HEK293 (cell line): Measurements from ENCODE around the gene PTPRH.

Source experiments
- CTCF ChIA-PET: fragments of 350-600 bp; formaldehyde crosslinking; extraction: SDS; loops from one replicate; lab custom pipeline; 2021; ENCODE audit warnings: antibody characterized with exemption; lab: Yijun Ruan, JAX
- POLR2A ChIA-PET: fragments of 300-600 bp; formaldehyde crosslinking; extraction: SDS; loops from one replicate; lab custom pipeline; 2020; ENCODE audit warnings: antibody characterized with exemption, inconsistent platforms; lab: Yijun Ruan, JAX
- H3K27ac ChIP-seq: fragments of 200-500 bp; sonication (Bioruptor generic); 2 replicates; pipeline ENCODE4 v1.5.1; 2014; ENCODE audit warnings: low read depth, low read length, control low read depth, inconsistent platforms; ENCODE audit errors: extremely low read depth
- H3K36me3 ChIP-seq, 2 experiments: fragments of 200-500 bp in 1 of 2; sonication (Bioruptor generic) in 1 of 2; 1 replicate in 1 of 2; 2 replicates in 1 of 2; pipeline ENCODE4 v1.5.1; 2014 to 2017; ENCODE audit warnings: inconsistent platforms in 2 of 2, low read length in 2 of 2; ENCODE audit not compliant: control insufficient read depth in 2 of 2, insufficient read depth in 1 of 2
- H3K4me1 ChIP-seq: fragments of 200-500 bp; sonication (Bioruptor generic); 2 replicates; pipeline ENCODE4 v1.5.1; 2014; ENCODE audit warnings: mild to moderate bottlenecking, low read length, inconsistent platforms; ENCODE audit not compliant: control insufficient read depth, insufficient read depth
- H3K4me3 ChIP-seq: 2 replicates; pipeline ENCODE4 v1.5.1; 2011; ENCODE audit warnings: low read depth, mild to moderate bottlenecking, control low read depth, low read length, moderate library complexity
- H3K9me3 ChIP-seq: fragments of 200-500 bp; sonication (Bioruptor generic); 2 replicates; pipeline ENCODE4 v1.5.1; 2014; ENCODE audit warnings: low read depth, low read length, inconsistent platforms; ENCODE audit not compliant: control insufficient read depth, insufficient read depth
- GLI4 ChIP-seq: fragments of 450-650 bp; formaldehyde crosslinking; IDR thresholded peaks from 2 replicates; pipeline ENCODE4 v1.5.1; 2016; ENCODE audit warnings: missing biosample characterization, missing genetic modification characterization
- KLF17 ChIP-seq: fragments of 450-650 bp; formaldehyde crosslinking; IDR thresholded peaks from 2 replicates; pipeline ENCODE4 v1.5.1; 2016; ENCODE audit warnings: missing biosample characterization, missing genetic modification characterization
- PATZ1 ChIP-seq: fragments of 450-650 bp; formaldehyde crosslinking; IDR thresholded peaks from 2 replicates; pipeline ENCODE4 v1.5.1; 2016; ENCODE audit warnings: missing biosample characterization, missing genetic modification characterization
- PBX3 ChIP-seq: sonication (generic); formaldehyde crosslinking; IDR thresholded peaks from 2 replicates; pipeline ENCODE4 v1.8.1; 2022; ENCODE audit warnings: mild to moderate bottlenecking, moderate library complexity, missing genetic modification reagents
- PRDM4 ChIP-seq: fragments of 450-650 bp; formaldehyde crosslinking; IDR thresholded peaks from 2 replicates; pipeline ENCODE4 v1.5.1; 2017; ENCODE audit warnings: missing biosample characterization, missing genetic modification characterization
- SCRT2 ChIP-seq: fragments of 450-650 bp; formaldehyde crosslinking; IDR thresholded peaks from 2 replicates; pipeline ENCODE4 v1.5.1; 2016; ENCODE audit warnings: missing biosample characterization, missing genetic modification characterization
- YY2 ChIP-seq: fragments of 450-650 bp; formaldehyde crosslinking; IDR thresholded peaks from 2 replicates; pipeline ENCODE4 v1.5.1; 2016; ENCODE audit warnings: missing biosample characterization, missing genetic modification characterization
- ZBTB10 ChIP-seq: fragments of 450-650 bp; formaldehyde crosslinking; IDR thresholded peaks from 2 replicates; pipeline ENCODE4 v1.5.1; 2016; ENCODE audit warnings: missing biosample characterization, missing genetic modification characterization
- ZBTB17 ChIP-seq: fragments of 450-650 bp; formaldehyde crosslinking; IDR thresholded peaks from 2 replicates; pipeline ENCODE4 v1.5.1; 2016; ENCODE audit warnings: missing biosample characterization, missing genetic modification characterization
- ZBTB20 ChIP-seq: fragments of 450-650 bp; formaldehyde crosslinking; IDR thresholded peaks from 2 replicates; pipeline ENCODE4 v1.5.1; 2016; ENCODE audit warnings: missing biosample characterization, missing genetic modification characterization
- ZIC2 ChIP-seq: fragments of 450-650 bp; formaldehyde crosslinking; IDR thresholded peaks from 2 replicates; pipeline ENCODE4 v1.5.1; 2016; ENCODE audit warnings: missing biosample characterization, missing genetic modification characterization
- ZNF175 ChIP-seq: fragments of 450-650 bp; formaldehyde crosslinking; IDR thresholded peaks from 2 replicates; pipeline ENCODE4 v1.5.1; 2016; ENCODE audit warnings: missing biosample characterization, missing genetic modification characterization
- ZNF266 ChIP-seq: fragments of 450-650 bp; formaldehyde crosslinking; IDR thresholded peaks from 2 replicates; pipeline ENCODE4 v1.5.1; 2016; ENCODE audit warnings: missing biosample characterization, missing genetic modification characterization, low read depth
- ZNF341 ChIP-seq: fragments of 450-650 bp; formaldehyde crosslinking; IDR thresholded peaks from 2 replicates; pipeline ENCODE4; 2016; ENCODE audit warnings: low read depth, missing biosample characterization, missing genetic modification characterization
- ZNF548 ChIP-seq: fragments of 450-650 bp; formaldehyde crosslinking; IDR thresholded peaks from 2 replicates; pipeline ENCODE4 v1.5.1; 2016; ENCODE audit warnings: missing biosample characterization, missing genetic modification characterization
- ZNF555 ChIP-seq: fragments of 450-650 bp; formaldehyde crosslinking; conservative IDR thresholded peaks from 2 replicates; pipeline ENCODE4 v1.5.1; 2017; ENCODE audit warnings: missing biosample characterization, mild to moderate bottlenecking, missing genetic modification characterization, inconsistent platforms
- ZNF558 ChIP-seq: fragments of 450-650 bp; formaldehyde crosslinking; IDR thresholded peaks from 2 replicates; pipeline ENCODE4 v1.5.1; 2016; ENCODE audit warnings: missing biosample characterization, missing genetic modification characterization
- ZNF571 ChIP-seq: fragments of 450-650 bp; formaldehyde crosslinking; IDR thresholded peaks from 2 replicates; pipeline ENCODE4 v1.5.0; 2017; ENCODE audit warnings: missing biosample characterization, missing genetic modification characterization
- ZNF664 ChIP-seq: fragments of 450-650 bp; formaldehyde crosslinking; IDR thresholded peaks from 2 replicates; pipeline ENCODE4 v1.5.1; 2016; ENCODE audit warnings: missing biosample characterization, missing genetic modification characterization
- ZNF76 ChIP-seq: fragments of 450-650 bp; formaldehyde crosslinking; IDR thresholded peaks from 2 replicates; pipeline ENCODE4; 2016; ENCODE audit warnings: low read depth, missing biosample characterization, missing genetic modification characterization, borderline replicate concordance
- ZNF768 ChIP-seq: fragments of 450-650 bp; formaldehyde crosslinking; IDR thresholded peaks from 2 replicates; pipeline ENCODE4 v1.5.1; 2018; ENCODE audit warnings: missing biosample characterization, mild to moderate bottlenecking, missing genetic modification characterization
- ZNF776 ChIP-seq: fragments of 450-650 bp; formaldehyde crosslinking; IDR thresholded peaks from 2 replicates; pipeline ENCODE4 v1.5.0; 2017; ENCODE audit warnings: missing biosample characterization, missing genetic modification characterization, borderline replicate concordance
- ZSCAN30 ChIP-seq: fragments of 450-650 bp; IDR thresholded peaks from 2 replicates; pipeline ENCODE4 v1.5.1; 2018; ENCODE audit warnings: missing biosample characterization, mild to moderate bottlenecking, missing genetic modification characterization, moderate library complexity

Gene PTPRH

GRCh38 chr19:55166530-55167268, 42.6 kb downstream of the PTPRH start, which contains the start of gene DNAAF3 (continued):
- 0 out of 2 replicates have a peak, but pooled peaks have one; percentile 41 for TF ChIP-seq KLF17 (tag by site-specific recombination)
- TF ChIP-seq ZSCAN30: peak; percentile 12; the same call in 1 of the 2 replicates
- no peak for TF ChIP-seq ZNF548
- TF ChIP-seq ZBTB10: no peak
- no peak for TF ChIP-seq ZNF175 (tag by site-specific recombination)
- TF ChIP-seq ZIC2 (tag by site-specific recombination): no peak
- no peak; the same call in 1 of the 2 replicates for TF ChIP-seq ZNF558 (tag by site-specific recombination)
- TF ChIP-seq ZNF555 (tag by site-specific recombination): no peak
- TF ChIP-seq SCRT2 (tag by site-specific recombination): peak; percentile 100
- TF ChIP-seq ZBTB17 (tag by site-specific recombination): no peak
- no peak for TF ChIP-seq ZNF768
- no peak for TF ChIP-seq PBX3 (CRISPR knock-in tag)
- TF ChIP-seq PRDM4 (tag by site-specific recombination): 0 out of 2 replicates have a peak, but pooled peaks have one; percentile 40
- no peak for TF ChIP-seq ZNF776
- TF ChIP-seq ZNF571 (tag by site-specific recombination): no peak
- TF ChIP-seq ZNF266 (tag by site-specific recombination): no peak

GRCh38 chr19:55165952-55166529, 43.3 kb downstream of the PTPRH start:
- ChIA-PET POLR2A (interaction anchor here (1.4 to 3.2 kb wide), 4 partner anchors 14 to 458 kb away, joined by 4 to 21 read pairs (median 9); partner anchors contain the start of genes PPP6R1, SYT5, UBE2S and ZNF784), CTCF (interaction anchor here (0.5 to 4.3 kb wide), 31 partner anchors 10 to 1206 kb away, joined by 3 to 47 read pairs (median 4); partner anchors contain the start of genes HSPBP1, PPP6R1, RDH13 and TMEM190)
- Histone ChIP-seq H3K4me1 (peaks cover 2% of the 10 kb centered on the region; the same call in 1 of the 2 replicates), H3K4me3 (peak overlapping the region; percentile 67), H3K27ac (no peak overlapping the region), H3K36me3 (no peaks in the 10 kb centered on the region), H3K9me3 (no peaks in the 10 kb centered on the region)
- peak; percentile 76 for TF ChIP-seq PBX3 (CRISPR knock-in tag)
- TF ChIP-seq ZNF341 (tag by site-specific recombination): peak; percentile 7
- peak; percentile 96 for TF ChIP-seq ZNF76 (tag by site-specific recombination)
- TF ChIP-seq GLI4 (tag by site-specific recombination): 0 out of 2 replicates have a peak, but pooled peaks have one; percentile 58
- TF ChIP-seq ZBTB20 (tag by site-specific recombination): peak; percentile 46; the same call in 1 of the 2 replicates
- peak; percentile 64 for TF ChIP-seq PATZ1
- TF ChIP-seq YY2 (tag by site-specific recombination): no peak; the same call in 1 of the 2 replicates
- TF ChIP-seq ZNF664 (tag by site-specific recombination): no peak
